H1 (cell line): ENCODE data around the gene PDHX. TPM values are rescaled to one million over a fixed set of nuclear protein-coding genes. Genes with fewer than 3 reads are reported as not detected.

Experiments used
- CTCF ChIA-PET: fragments of 300-600 bp; sonication (Branson Sonifier 250); formaldehyde crosslinking; loops from one replicate; lab custom pipeline; 2021; ENCODE audit not compliant: partially characterized antibody; lab: Charles Lee
- POLR2A ChIA-PET: fragments of 300-600 bp; sonication (Branson Sonifier 250); formaldehyde crosslinking; loops from one replicate; lab custom pipeline; 2021; ENCODE audit warnings: inconsistent platforms; ENCODE audit not compliant: partially characterized antibody; lab: Charles Lee
- DNase-seq, 2 experiments: peaks; one replicate each; pipeline versions ENCODE4 v3.0.0 to v3.0.0-alpha.2; 2010 to 2022; ENCODE audit warnings: low spot score in 2 of 2, low read depth in 1 of 2, mixed read lengths in 1 of 2
- FAIRE-seq: peaks from 2 replicates; lab custom pipeline; 2011; peaks lifted over from hg19 to GRCh38; lab: Jason Lieb, UNC
- H2AFZ ChIP-seq: 2 replicates; pipeline ENCODE4 v1.8.1; 2012; ENCODE audit warnings: low read length, inconsistent platforms
- H2AK5ac ChIP-seq: 2 replicates; pipeline ENCODE4 v1.6.1; 2013; ENCODE audit warnings: low read depth, low read length
- H2BK120ac ChIP-seq: replicated peaks from 2 replicates; pipeline ENCODE3; 2013; ENCODE audit warnings: low read depth, low read length, inconsistent platforms
- H2BK12ac ChIP-seq: 2 replicates; pipeline ENCODE4 v1.6.1; 2013; ENCODE audit warnings: low read depth, low read length
- H2BK15ac ChIP-seq: 2 replicates; pipeline ENCODE4 v1.6.1; 2013; ENCODE audit warnings: low read length
- H2BK20ac ChIP-seq: 2 replicates; pipeline ENCODE4 v1.6.1; 2013; ENCODE audit warnings: low read length
- H2BK5ac ChIP-seq: 2 replicates; pipeline ENCODE4 v1.6.1; 2013; ENCODE audit warnings: low read depth, low read length
- H3K14ac ChIP-seq: 2 replicates; pipeline ENCODE4 v1.6.1; 2013; ENCODE audit warnings: inconsistent platforms; ENCODE audit not compliant: insufficient read length
- H3K18ac ChIP-seq: 2 replicates; pipeline ENCODE4 v1.6.1; 2013; ENCODE audit warnings: low read length; ENCODE audit errors: extremely low read depth
- H3K23ac ChIP-seq: 2 replicates; pipeline ENCODE4 v1.6.1; 2013; ENCODE audit warnings: inconsistent platforms; ENCODE audit not compliant: insufficient read length
- H3K23me2 ChIP-seq: 2 replicates; pipeline ENCODE4 v1.6.1; 2013; ENCODE audit warnings: low read depth, low read length
- H3K27ac ChIP-seq: 2 replicates; pipeline ENCODE4 v1.6.1; 2011; ENCODE audit warnings: low read depth, low read length, inconsistent platforms
- H3K27me3 ChIP-seq, 4 experiments: replicated peaks in 1 of 4; 1 replicate in 1 of 4; 2 replicates in 3 of 4; pipeline versions ENCODE4 v1.6.1 to v1.8.1; 2011 to 2013; ENCODE audit warnings: low read length in 3 of 4, mild to moderate bottlenecking in 3 of 4, inconsistent platforms in 2 of 4, mixed read lengths in 2 of 4, moderate library complexity in 1 of 4; ENCODE audit not compliant: control insufficient read depth in 3 of 4, insufficient read depth in 3 of 4; ENCODE audit errors: extremely low read depth in 1 of 4
- H3K36me3 ChIP-seq, 4 experiments: 2 replicates each; pipeline versions ENCODE4 v1.6.1 to v1.8.1; 2011 to 2013; ENCODE audit warnings: mild to moderate bottlenecking in 4 of 4, low read length in 3 of 4, moderate library complexity in 2 of 4, control low read depth in 1 of 4, inconsistent platforms in 1 of 4; ENCODE audit not compliant: insufficient read depth in 4 of 4, control insufficient read depth in 2 of 4
- H3K4ac ChIP-seq: replicated peaks from 2 replicates; pipeline ENCODE3; 2013; ENCODE audit warnings: low read length, low read depth, mixed read lengths, inconsistent platforms; ENCODE audit not compliant: insufficient read length
- H3K4me1 ChIP-seq, 4 experiments: replicated peaks in 1 of 4; 1 replicate in 1 of 4; 2 replicates in 3 of 4; pipeline versions ENCODE4 v1.6.1 to v1.8.1; 2011 to 2013; ENCODE audit warnings: low read length in 3 of 4, inconsistent platforms in 2 of 4, mixed read lengths in 1 of 4; ENCODE audit not compliant: insufficient read depth in 4 of 4, control insufficient read depth in 3 of 4
- H3K4me2 ChIP-seq, 2 experiments: 2 replicates each; pipeline versions ENCODE4 v1.6.1 to v1.8.1; 2011 to 2013; ENCODE audit warnings: low read depth in 2 of 2, low read length in 2 of 2, control low read depth in 1 of 2, inconsistent platforms in 1 of 2, mild to moderate bottlenecking in 1 of 2; ENCODE audit not compliant: insufficient read depth in 1 of 2
- H3K4me3 ChIP-seq, 4 experiments: fragments of 200-600, 300-600 bp in 1 of 4; sonication (generic), shearing (Covaris generic), sonication (Bioruptor Twin) in 1 of 4; 2 replicates each; pipeline versions ENCODE4 v1.5.1 to v1.8.1; 2011 to 2016; ENCODE audit warnings: low read length in 4 of 4, low read depth in 3 of 4, control low read depth in 2 of 4, inconsistent platforms in 2 of 4, mild to moderate bottlenecking in 2 of 4, mixed read lengths in 1 of 4, moderate library complexity in 1 of 4; ENCODE audit not compliant: insufficient read depth in 2 of 4; ENCODE audit errors: extremely low read depth in 1 of 4
- H3K56ac ChIP-seq: replicated peaks from 2 replicates; pipeline ENCODE3; 2013; ENCODE audit warnings: low read depth, mild to moderate bottlenecking, mixed read lengths, low read length, inconsistent platforms; ENCODE audit not compliant: insufficient read length
- H3K79me1 ChIP-seq: 2 replicates; pipeline ENCODE4 v1.6.1; 2013; ENCODE audit warnings: low read depth, low read length, control low read depth
- H3K79me2 ChIP-seq, 2 experiments: 2 replicates each; pipeline versions ENCODE4 v1.6.1 to v1.8.1; 2012 to 2013; ENCODE audit warnings: low read length in 2 of 2, mild to moderate bottlenecking in 2 of 2, inconsistent platforms in 1 of 2; ENCODE audit not compliant: insufficient read depth in 2 of 2, control insufficient read depth in 1 of 2
- H3K9ac ChIP-seq, 4 experiments: replicated peaks in 1 of 4; 1 replicate in 1 of 4; 2 replicates in 3 of 4; pipeline versions ENCODE4 v1.6.1 to v1.8.1; 2011 to 2013; ENCODE audit warnings: low read depth in 3 of 4, low read length in 3 of 4, control low read depth in 2 of 4, mild to moderate bottlenecking in 2 of 4, moderate library complexity in 2 of 4, inconsistent platforms in 1 of 4; ENCODE audit errors: extremely low read depth in 1 of 4
- H3K9me3 ChIP-seq, 2 experiments: 2 replicates each; pipeline versions ENCODE4 v1.6.1 to v1.8.1; 2012 to 2013; ENCODE audit warnings: mild to moderate bottlenecking in 2 of 2, moderate library complexity in 2 of 2, control low read depth in 1 of 2, inconsistent platforms in 1 of 2, low read depth in 1 of 2, low read length in 1 of 2, mixed read lengths in 1 of 2; ENCODE audit not compliant: insufficient read depth in 2 of 2
- H4K20me1 ChIP-seq, 2 experiments: replicated peaks in 1 of 2; 2 replicates each; pipeline versions ENCODE3 to v1.8.1; 2011 to 2013; ENCODE audit warnings: inconsistent platforms in 2 of 2, low read length in 2 of 2, mild to moderate bottlenecking in 1 of 2; ENCODE audit not compliant: insufficient read depth in 2 of 2, control insufficient read depth in 1 of 2
- H4K5ac ChIP-seq: 2 replicates; pipeline ENCODE4 v1.6.1; 2013; ENCODE audit warnings: low read length, low read depth, mixed read lengths, inconsistent platforms; ENCODE audit not compliant: insufficient read length
- H4K8ac ChIP-seq: 2 replicates; pipeline ENCODE4 v1.8.0; 2013; ENCODE audit warnings: mild to moderate bottlenecking, moderate library complexity, low read length, inconsistent platforms; ENCODE audit not compliant: insufficient read depth; ENCODE audit errors: extremely low read depth
- H4K91ac ChIP-seq: replicated peaks from 2 replicates; pipeline ENCODE3; 2013; ENCODE audit warnings: low read length, mixed read lengths, inconsistent platforms; ENCODE audit not compliant: insufficient read length
- CBX8 ChIP-seq: fragments of 300-800, 300-1000 bp; sonication (generic); IDR thresholded peaks from 2 replicates; pipeline ENCODE4 v1.7.1; 2016; ENCODE audit warnings: low read depth, low read length, borderline replicate concordance
- TAF1 ChIP-seq: IDR thresholded peaks from 2 replicates; pipeline ENCODE4 v1.6.1; 2011; ENCODE audit warnings: mild to moderate bottlenecking, low read depth, low read length
- TEAD4 ChIP-seq: IDR thresholded peaks from 2 replicates; pipeline ENCODE4 v1.6.1; 2012; ENCODE audit warnings: low read depth, low read length, inconsistent platforms, mixed read lengths
- WGBS, 2 experiments: shearing (Covaris generic) in 1 of 2; methylation state at CpG; one replicate each; pipeline versions ENCODE4 v1.1.6 to v1.1.7; 2013 to 2015; ENCODE audit warnings: low lambda C conversion rate in 2 of 2, mixed read lengths in 2 of 2, inconsistent platforms in 1 of 2, low coverage in 1 of 2, missing lambda C conversion rate in 1 of 2; ENCODE audit not compliant: insufficient replicate concordance in 2 of 2, insufficient coverage in 1 of 2, insufficient read length in 1 of 2; ENCODE audit errors: extremely low coverage in 1 of 2, missing lambda C conversion rate in 1 of 2; 5-methylcytosine and 5-hydroxymethylcytosine counted together
- polyA plus RNA-seq, 7 experiments: library from polyadenylated mRNA; depleted of rRNA in 3 of 7; stranded (reverse) in 5 of 7; unstranded in 2 of 7; fragments of >200 nt in 5 of 7; fragments of 200-250 nt in 2 of 7; gene quantifications; 1 replicate in 5 of 7; 2 replicates in 1 of 7; 4 replicates in 1 of 7; pipeline versions ENCODE4 v1.2.1 to v1.2.3, GENCODE V29; 2011 to 2013; ENCODE audit warnings: missing spikeins in 2 of 7, mixed read lengths in 2 of 7
- total RNA-seq: library from RNA; stranded (reverse); fragmentation: NEBNext Ultra II Directional; extraction: Animal tissue kit (Norgen Biotek cat#: 25700); gene quantifications from 2 replicates; pipeline ENCODE4 v1.2.1, GENCODE V29; 2021

The PDHX gene
- total and polyA plus RNA-seq, 2 of the 8 experiments (the other 6 are each of a cell fraction or from before 2014, with no cell fraction given), result 12.4 to 51.9 TPM

DNA sequence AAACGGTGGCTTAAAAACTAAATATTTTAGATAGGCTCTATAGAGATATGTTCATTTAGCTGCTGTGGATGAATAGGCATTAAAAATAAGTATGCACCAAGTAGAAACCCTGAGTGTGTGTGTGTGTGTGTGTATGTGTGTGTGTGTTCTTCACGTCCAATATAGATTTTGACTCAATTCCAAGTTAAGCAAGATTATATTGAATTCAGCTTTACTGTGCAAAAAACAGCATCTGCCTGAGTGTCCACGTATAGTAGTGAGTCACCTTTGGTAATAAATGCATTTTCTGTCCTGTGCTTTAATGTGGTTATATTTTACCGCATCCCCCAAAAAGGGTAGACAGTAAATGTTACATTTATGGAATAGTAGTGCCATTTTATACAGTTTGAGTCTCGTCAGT is 71.2 kb downstream of the PDHX start:
- H2BK12ac ChIP-seq, result no peak overlapping the region
- no peak for FAIRE-seq
- no peak overlapping the region for H4K91ac ChIP-seq
- no peaks in the 10 kb centered on the region for H3K4me1 ChIP-seq
- H3K9me3 ChIP-seq, result no peaks in the 10 kb centered on the region
- H3K18ac ChIP-seq, result no peak overlapping the region
- H2BK120ac ChIP-seq, result no peak overlapping the region
- WGBS, 2 experiments, result 92% methylated on average over 5 of the region's 5 CpGs; no CpG with 5 or more reads in 1 of the 2 experiments
- H3K4ac ChIP-seq, result no peak overlapping the region
- no peaks in the 10 kb centered on the region for H3K79me1 ChIP-seq
- no peak overlapping the region for H2BK15ac ChIP-seq
- no peak overlapping the region for H3K56ac ChIP-seq
- H3K23me2 ChIP-seq, result no peaks in the 10 kb centered on the region
- no peaks in the 10 kb centered on the region for H4K20me1 ChIP-seq
- no peak overlapping the region for H3K4me3 ChIP-seq
- no peak overlapping the region for H4K8ac ChIP-seq
- H3K27ac ChIP-seq, result no peak overlapping the region
- no peak overlapping the region for H3K9ac ChIP-seq
- DNase-seq, result no peak
- no peak overlapping the region for H3K23ac ChIP-seq
- no peak overlapping the region for H3K14ac ChIP-seq
- H2BK20ac ChIP-seq, result no peak overlapping the region
- CTCF ChIA-PET, result interaction anchor here (0.6 to 0.8 kb wide), 2 partner anchors 21 to 258 kb away, joined by 3 read pairs; no protein-coding TSS in a partner anchor
- no peak overlapping the region for H2BK5ac ChIP-seq
- POLR2A ChIA-PET, result no interaction called here
- no peak overlapping the region for H2AK5ac ChIP-seq
- H3K27me3 ChIP-seq, result no peaks in the 10 kb centered on the region
- TF ChIP-seq TEAD4 (no peak), CBX8 (no peak), TAF1 (no peak)
- H3K4me2 ChIP-seq, result no peak overlapping the region
- no peaks in the 10 kb centered on the region for H3K79me2 ChIP-seq
- no peak overlapping the region for H2AFZ ChIP-seq
- H3K36me3 ChIP-seq, result peaks cover 0 to 22% (median 2%) of the 10 kb centered on the region in 4 experiments; a peak in 2 of 8 replicates
- H4K5ac ChIP-seq, result no peak overlapping the region
